ENCODE measurements around the gene ANKAR.
A peak's percentile ranks its signal among the peaks of the same experiment; 100 is the strongest.
"Not testable (repeated sequence)": the region's sequence is repeated elsewhere in the genome, so short reads cannot be mapped to it uniquely, and the experiment has no call there.

Gene ANKAR

GRCh38 chr2:189696223-189696622, 21.8 kb downstream of the ANKAR start:
- DNase-seq (ENCODE audit: low read depth), result no peak
- TF ChIP-seq, protein P1, sequence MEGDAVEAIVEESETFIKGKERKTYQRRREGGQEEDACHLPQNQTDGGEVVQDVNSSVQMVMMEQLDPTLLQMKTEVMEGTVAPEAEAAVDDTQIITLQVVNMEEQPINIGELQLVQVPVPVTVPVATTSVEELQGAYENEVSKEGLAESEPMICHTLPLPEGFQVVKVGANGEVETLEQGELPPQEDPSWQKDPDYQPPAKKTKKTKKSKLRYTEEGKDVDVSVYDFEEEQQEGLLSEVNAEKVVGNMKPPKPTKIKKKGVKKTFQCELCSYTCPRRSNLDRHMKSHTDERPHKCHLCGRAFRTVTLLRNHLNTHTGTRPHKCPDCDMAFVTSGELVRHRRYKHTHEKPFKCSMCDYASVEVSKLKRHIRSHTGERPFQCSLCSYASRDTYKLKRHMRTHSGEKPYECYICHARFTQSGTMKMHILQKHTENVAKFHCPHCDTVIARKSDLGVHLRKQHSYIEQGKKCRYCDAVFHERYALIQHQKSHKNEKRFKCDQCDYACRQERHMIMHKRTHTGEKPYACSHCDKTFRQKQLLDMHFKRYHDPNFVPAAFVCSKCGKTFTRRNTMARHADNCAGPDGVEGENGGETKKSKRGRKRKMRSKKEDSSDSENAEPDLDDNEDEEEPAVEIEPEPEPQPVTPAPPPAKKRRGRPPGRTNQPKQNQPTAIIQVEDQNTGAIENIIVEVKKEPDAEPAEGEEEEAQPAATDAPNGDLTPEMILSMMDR (conservative IDR thresholded peaks at IDR 0.05; ENCODE audit: low read length), result no peak
- H3K4me3 ChIP-seq (ENCODE audit: low read length), result no peak overlapping the region

- no peak overlapping the region for H3K4me3 ChIP-seq (ENCODE audit: low read length)
- TF ChIP-seq, protein P1 (conservative IDR thresholded peaks at IDR 0.05; ENCODE audit: low read length), result peak; percentile 63
- peak; percentile 56 for DNase-seq (ENCODE audit: low read depth)
Observed at GRCh38 chr2:189698020-189698887, 23.8 kb downstream of the ANKAR start.

- no peak overlapping the region for H3K4me3 ChIP-seq (ENCODE audit: low read length)
- TF ChIP-seq, protein P1 (conservative IDR thresholded peaks at IDR 0.05; ENCODE audit: low read length), result no peak
- DNase-seq (ENCODE audit: low read depth), result no peak
Observed at GRCh38 chr2:189700681-189701080, 26.2 kb downstream of the ANKAR start.

DNA sequence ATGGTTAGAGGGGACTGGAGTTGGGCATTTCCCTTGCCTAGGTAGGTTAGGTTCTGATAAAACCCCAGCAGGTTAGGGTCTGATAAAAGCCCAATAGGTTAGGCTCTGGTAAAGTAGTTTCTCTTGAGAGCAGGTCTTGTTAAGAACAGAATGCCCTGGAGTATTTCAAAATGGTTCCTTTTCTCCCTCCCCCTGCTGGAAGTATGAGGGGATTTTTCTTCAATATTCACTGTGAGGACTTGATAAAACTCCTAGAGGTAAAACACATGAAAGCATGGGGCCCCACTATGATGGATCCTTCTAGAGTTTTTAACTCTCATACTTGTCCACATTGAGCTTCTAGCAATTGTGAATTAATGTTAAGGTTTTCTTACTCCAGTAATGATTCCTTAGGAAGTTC, 27.6 kb downstream of the ANKAR start:
- TF ChIP-seq, protein P1 (conservative IDR thresholded peaks at IDR 0.05; ENCODE audit: low read length), result peak; percentile 16; the same call in 1 of the 2 replicates
- no peak overlapping the region for H3K4me3 ChIP-seq (ENCODE audit: low read length)
- no peak for DNase-seq (ENCODE audit: low read depth)

DNA sequence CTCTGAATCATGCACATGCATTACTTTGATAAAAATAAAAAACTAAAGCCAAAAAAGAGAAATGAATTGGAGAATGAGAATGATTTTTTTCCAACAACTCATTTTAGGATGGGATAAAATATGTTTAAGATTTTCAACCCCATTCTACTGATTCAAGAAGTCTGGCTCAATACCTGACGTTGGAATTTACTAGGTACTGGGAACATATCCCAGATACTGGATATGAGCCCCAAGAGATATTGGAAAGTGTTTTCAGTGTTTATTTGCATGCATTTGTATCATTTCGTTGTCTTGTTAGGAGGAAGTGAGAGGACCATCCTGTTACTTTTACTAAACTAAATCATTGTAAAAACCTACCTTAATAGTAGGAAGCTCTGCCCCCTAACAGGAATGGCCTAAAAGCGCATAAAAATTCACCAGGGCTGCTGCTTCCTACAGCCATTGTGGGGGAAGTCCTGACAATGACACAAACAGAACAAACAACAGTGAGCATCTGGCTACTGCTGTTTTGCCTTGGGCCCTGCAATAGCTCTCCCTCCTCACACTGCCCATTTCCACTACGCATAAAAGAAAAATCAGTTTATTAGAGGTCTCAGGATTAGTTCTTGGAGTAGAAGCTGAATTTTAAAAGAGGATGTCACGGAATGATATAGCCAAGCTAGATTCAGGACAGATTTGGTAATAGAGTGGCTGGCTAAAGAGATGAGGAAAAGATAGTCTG, 35.2 kb downstream of the ANKAR start:
- no peak overlapping the region for H3K4me3 ChIP-seq (ENCODE audit: low read length)
- TF ChIP-seq, protein P1 (conservative IDR thresholded peaks at IDR 0.05; ENCODE audit: low read length), result no peak
- no peak for DNase-seq (ENCODE audit: low read depth)

DNA sequence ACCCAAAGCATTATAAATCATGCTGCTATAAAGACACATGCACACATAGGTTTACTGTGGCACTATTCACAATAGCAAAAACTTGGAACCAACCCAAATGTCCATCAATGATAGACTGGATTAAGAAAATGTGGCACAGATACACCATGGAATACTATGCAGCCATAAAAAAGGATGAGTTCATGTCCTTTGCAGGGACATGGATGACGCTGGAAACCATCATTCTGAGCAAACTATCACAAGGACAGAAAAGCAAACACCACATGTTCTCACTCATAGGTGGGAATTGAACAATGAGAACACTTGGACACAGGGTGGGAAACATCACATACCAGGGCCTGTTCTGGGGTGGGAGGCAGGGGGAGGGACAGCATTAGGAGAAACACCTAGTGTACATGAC, 43.1 kb downstream of the ANKAR start:
- not testable (repeated sequence) for DNase-seq (ENCODE audit: low read depth); H3K4me3 ChIP-seq (ENCODE audit: low read length)

DNA sequence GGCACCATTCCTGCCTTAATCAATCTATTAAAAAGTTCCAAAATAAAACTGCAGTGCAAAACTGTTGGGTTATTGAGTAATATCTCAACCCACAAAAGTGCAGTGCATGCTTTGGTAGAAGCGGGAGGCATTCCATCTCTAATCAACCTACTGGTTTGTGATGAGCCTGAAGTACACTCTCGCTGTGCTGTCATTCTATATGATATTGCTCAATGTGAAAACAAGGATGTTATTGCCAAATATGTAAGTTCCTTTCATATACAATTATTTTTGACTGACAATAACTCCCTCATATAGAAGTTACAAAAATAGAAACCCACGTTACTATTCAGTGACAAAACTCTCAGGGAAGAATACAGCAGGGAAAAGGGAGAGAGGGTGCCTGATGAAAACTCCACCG, 45.1 kb downstream of the ANKAR start:
- H3K4me3 ChIP-seq (ENCODE audit: low read length), result no peak overlapping the region
- no peak for DNase-seq (ENCODE audit: low read depth)
- TF ChIP-seq, protein P1 (conservative IDR thresholded peaks at IDR 0.05; ENCODE audit: low read length), result no peak
